GM21447 (cell line): ENCODE measurements around the gene LDLRAD2.
"Not testable (repeated sequence)": the region's sequence is repeated elsewhere in the genome, so short reads cannot be mapped to it uniquely, and the experiment has no call there.

Source experiments
- ATAC-seq: cut with Tn5 transposase; IDR thresholded peaks from one replicate; pipeline ENCODE4 v1.9.1; 2021; ENCODE audit not compliant: unreplicated experiment

Gene LDLRAD2, protein sequence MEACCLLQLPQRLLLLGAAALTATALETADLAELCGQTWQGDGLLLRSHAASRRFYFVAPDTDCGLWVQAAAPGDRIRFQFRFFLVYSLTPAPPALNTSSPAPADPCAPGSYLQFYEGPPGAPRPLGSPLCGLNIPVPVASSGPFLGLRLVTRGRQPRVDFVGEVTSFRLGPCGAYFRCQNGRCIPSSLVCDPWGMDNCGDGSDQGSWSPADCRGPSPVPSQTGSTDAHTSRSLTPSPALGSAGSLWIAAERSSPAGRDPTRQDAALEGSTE

DNA sequence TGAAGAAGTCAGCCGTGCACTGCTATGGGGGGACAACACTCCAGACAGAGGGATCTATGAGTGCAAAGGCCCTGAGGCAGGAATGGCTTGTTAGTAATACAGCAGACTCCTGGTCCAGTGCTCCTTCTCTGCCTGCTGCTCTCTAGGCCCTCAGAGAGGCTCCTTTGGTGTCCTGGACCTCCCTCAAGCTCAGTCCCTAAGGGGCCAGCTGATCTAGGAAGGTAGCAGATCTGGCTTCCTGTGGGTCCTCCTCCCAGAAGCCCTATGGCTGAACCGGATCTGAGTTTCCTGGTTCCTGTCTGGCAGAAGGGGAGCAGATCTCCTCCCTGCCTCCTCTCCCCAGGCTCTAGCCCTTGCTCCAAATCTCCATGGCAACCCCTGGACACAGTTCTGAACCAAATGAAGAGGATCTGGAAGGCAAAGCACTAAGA is at the start of gene LDLRAD2:
TSS of gene LDLRAD2 (plus strand) at position 391 of the 431 bp plus-strand sequence. CDS start 187 bp downstream, outside the sequence.
- no peak for ATAC-seq

DNA sequence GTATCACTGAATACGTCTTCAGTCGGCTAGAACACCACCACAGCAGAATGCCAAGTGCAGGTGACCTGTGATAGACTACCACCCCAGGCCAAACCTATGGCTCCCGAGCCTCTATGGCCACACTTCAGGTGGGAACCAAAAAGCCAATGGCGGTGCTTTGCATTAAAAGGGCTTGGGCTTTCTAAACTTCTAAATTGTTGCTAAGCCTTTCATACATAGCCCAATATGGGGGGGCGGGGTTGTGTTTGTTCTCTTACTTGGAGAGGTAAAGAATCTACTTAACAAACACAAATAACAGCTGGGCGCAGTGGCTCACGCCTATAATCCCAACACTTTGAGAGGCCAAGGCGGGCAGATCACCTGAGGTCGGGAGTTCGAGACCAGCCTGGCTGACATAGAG is 48.8 kb upstream of the LDLRAD2 start:
- no peak for ATAC-seq

DNA sequence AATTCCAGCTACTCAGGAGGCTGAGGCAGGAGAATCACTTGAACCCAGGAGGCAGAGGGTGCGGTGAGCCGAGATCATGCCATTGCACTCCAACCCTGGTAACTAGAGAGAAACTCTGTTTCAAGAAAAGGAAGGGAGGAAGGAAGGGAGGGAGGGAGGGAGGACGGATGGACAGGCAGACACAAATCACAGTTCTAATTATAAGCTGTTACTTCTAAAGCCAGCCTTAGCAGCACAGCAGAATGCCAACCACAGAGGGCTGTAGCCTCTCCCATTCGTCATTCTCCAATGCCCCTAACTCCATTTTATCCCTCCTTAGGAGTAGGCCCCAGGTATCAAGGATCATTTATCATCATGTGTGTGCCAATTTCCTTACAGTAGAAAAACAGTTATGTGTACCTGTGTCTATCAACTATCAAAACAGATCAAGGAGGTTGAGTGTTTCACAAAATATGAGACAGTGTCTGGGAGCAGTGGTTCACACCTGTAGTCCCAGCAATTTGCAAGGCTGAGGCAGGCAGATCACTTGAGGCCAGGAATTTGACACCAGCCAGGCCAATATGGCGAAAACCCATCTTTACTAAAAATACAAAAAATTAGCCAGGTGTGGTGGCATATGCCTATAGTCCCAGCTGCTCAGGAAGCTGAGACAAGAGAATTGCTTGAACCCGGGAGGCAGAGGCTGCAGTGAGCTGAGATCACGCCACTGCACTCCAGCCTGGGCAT is 48.2 kb upstream of the LDLRAD2 start:
- no peak for ATAC-seq

DNA sequence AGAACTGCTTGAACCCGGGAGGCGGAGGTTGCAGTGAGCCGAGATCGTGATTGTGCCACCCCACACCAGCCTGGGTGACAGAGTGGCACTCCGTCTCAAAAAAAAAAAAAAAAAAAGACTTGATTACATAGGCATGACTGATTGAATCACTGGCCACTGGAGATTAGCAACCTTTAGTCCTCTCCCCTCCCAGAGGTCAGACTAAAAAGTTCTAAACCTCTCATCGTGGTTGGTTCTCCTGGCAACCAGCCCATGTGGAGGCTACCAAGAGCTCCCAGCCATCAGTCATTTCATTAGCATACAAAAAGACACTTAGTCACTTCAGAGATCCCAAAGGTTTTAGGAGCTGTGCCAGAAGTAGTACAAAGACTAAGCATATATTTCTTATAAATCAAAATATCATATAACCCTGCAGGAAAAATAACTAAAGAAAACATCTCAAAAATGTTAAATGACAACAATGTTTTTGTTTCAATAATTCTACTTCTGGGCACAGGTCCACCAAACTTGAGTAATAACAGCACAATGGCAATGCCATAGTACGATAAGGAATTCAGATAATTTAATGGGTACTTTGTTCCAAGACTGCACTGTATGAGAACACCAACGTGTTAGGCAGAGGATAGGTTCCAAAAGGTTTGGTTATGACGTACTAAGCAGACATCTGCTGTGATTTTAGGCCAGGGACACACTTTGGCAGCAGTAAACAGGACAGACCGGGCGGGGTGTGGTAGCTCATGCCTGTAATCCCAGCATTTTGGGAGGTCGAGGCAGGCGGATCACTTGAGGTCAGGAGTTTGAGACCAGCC is 47.2 kb upstream of the LDLRAD2 start:
- no peak for ATAC-seq

DNA sequence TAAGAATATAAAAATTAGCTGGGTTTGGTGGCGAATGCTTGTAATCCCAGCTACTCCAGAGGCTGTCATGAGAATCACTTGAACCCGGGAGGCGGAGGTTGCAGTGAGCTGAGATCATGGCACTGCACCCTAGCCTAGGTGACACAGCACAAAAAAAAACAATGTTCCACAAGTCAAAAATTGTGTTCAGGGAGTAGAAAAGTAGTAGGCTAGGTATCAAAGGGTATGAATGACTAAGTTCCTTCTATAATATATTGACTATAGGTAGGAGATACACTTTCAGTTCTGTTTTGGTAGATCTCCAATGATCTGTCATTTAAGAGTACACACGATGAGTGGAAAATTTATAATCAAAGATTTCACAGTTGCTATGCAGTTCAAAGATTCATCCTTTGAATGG is 45.9 kb upstream of the LDLRAD2 start:
- ATAC-seq, result no peak

DNA sequence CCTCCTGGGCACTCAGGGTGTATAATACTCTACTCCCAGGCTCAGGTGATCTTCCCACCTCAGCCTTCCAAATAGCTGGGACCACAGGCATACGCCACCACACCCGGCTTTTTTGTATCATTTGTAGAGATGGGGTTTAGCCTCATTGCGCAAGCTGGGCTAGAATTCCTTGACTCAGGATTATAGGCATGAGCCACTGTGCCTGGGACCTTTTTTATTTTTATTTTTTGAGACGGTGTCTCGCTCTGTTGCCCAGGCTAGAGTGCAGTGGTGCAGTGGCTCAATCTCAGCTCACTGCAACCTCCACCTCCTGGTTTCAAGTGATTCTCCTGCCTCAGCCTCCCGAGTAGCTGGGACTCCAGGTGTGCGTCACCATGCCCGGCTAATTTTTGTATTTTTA is 45.0 kb upstream of the LDLRAD2 start:
- ATAC-seq, result not testable (repeated sequence)

DNA sequence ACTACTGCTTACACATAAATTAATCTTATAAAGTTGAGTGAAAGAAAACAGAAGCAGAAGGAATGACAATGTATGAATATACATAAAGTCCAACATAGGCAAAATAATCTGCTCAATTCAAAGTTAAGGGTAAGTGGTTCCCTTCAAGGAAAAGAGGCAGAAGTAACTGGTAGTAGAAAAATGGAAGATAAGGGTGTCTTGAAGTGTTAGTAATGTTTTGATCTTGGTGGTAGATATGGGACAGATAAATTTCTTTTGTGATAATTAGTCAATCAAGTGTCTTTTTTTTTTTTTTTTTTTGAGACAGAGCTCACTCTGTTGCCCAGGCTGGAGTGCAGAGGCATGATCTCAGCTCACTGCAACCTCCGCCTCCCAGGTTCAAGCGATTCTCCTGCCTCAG is 41.9 kb upstream of the LDLRAD2 start:
- ATAC-seq, result no peak

DNA sequence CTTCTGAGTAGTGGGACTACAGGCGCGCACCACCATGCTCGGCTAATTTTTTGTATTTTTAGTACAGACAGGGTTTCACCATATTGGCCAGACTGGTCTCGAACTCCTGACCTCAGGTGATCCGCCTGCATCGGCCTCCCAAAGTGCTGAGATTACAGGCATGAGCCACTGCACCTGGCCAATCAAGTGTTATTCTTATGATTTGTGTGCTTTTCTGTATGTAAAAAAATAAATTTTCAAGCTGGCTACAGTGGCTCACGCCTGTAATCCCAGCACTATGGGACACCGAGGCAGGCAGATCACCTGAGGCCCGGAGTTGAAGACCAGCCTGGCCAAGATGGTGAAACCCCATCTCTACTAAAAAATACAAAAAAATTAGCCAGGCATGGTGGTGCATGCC is 41.5 kb upstream of the LDLRAD2 start:
- not testable (repeated sequence) for ATAC-seq

DNA sequence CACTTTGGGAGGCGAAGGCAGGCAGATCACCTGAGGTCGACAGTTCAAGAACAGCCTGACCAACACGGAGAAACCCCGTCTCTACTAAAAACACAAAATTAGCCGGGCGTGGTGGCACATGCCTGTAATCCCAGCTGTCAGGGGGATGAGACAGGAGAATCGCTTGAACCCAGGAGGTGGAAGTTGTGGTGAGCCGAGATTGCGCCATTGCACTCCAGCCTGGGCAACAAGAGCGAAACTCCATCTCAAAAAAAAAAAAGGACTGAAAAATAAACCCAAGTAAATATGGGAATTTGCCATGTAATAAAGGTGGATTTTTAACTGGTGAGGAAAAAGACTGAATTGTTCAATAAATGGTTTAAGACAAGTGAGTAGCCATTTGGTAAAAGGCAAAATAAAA is 40.4 kb upstream of the LDLRAD2 start:
- ATAC-seq, result not testable (repeated sequence)

DNA sequence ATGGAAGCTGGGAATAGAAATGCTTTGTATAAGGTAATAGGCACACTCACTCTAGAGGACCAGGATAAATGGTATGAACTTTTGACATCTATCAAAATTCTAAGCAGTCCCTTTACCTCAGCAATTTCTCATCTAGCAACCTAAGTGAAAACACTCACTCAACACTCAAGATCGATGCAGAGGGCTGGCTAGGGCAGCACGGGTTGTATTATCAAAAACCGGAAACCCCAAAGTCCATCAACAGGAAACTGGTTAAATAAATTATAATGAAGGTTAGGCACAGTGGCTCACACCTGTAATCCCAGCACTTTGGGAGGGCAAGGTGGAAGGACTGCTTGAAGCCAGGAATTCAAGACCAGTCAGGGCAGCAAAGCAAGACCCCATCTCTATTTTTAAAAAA is 38.5 kb upstream of the LDLRAD2 start:
- ATAC-seq, result peak; percentile 50

DNA sequence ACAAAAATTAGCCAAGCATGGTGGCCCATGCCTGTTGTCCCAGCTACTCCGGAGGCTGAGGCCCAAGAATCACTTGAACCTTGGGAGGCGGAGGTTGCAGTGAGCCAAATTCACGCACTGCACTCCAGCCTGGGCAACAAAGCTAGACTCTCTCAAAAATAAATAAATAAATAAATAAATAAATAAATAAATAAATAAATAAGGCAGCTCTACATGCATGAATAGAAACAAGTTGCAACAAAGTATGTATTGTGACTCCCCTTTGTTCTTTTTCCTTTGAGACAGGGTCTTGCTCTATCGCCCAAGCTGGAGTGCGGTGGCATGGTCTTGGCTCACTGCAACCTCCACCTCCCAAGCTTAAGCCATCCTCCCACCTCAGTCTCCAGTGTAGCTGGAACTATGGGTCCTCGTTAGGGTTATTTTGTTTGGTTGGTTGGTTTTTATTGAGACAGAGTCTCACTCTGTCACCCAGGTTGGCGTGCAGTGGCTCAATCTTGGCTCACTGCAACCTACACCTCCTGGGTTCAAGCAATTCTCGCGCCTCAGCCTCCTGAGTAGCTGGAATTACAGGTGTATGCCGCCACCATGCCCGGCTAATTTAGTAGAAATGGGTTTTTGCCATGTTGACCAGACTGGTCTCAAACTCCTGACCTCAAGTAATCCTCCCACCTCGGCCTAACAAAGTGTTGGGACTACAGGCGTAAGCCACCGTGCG is 37.1 kb upstream of the LDLRAD2 start:
- no peak for ATAC-seq

DNA sequence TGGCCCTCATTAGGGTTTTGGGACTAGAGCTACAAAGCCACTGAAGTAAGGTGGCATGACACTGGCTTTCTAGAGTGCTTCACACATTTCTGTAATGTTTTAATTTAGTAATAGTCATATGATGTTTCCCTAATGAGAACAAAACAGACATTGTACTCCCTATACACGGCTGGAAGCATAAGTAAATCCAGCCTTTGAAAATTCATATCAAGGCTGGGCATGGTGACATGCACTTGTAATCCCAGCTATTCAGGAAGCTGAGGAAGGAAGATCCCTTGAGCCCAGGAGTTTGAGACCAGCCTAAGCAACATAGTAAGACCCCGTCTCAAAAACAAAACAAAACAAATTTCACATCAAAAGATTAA is 36.5 kb upstream of the LDLRAD2 start:
- no peak for ATAC-seq

DNA sequence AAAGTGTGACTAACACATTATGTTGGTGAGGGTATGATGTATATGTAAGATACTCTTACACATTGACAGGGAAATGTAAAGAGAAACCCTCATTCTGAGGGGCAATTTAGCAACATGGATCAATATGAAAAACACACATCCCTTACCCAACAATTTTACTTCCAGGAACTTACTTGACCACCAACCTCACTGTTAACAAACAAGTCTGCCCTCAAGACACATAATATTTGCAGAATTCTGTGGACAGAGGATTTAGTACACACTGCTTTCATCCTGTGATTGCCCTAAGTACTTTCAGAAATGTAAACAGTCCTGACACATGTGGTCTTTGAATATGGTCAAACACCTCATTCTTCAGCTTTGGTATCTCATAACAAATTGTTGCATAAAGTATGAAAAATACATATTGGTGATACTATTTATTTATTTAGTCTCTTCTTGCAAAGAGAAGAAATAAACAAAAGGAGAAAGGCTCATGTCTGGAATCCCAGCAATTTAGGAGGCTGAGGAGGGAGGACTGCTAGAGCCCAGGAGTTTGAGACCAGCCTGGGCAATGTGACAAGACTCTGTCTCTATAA is 36.0 kb upstream of the LDLRAD2 start:
- no peak for ATAC-seq

DNA sequence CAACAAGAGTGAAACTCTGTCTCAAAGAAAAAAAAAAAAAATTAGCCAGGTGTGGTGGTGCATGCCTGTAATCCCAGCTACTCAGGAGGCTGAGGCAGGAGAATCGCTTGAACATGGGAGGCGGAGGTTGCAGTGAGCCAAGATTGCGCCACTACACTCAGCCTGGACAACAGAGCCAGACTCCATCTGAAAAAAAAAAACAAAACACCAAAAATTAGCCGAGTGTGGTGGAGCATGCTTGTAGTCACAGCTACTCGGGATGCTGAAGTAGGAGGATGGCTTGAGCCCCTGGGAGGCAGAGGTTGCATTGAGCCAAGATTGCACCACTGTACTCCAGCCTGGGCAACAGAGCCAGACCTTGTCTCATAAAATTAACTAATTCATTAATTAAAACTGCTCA is 35.1 kb upstream of the LDLRAD2 start:
- not testable (repeated sequence) for ATAC-seq

DNA sequence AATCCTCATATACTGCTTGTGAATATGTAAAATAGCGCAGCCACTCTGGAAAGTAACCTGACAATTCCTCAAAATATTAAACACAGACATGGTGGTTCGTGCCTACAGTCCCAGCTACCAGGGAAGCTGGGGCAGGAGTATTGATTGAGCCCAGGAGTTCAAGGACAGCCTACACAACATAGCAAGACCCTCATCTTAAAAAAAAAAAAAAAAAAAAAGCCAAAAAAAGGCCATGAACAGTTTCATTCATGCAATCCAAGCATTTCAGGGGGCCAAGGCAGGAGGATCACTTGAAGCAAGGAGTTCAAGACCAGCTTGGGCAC is 33.7 kb upstream of the LDLRAD2 start:
- no peak for ATAC-seq

DNA sequence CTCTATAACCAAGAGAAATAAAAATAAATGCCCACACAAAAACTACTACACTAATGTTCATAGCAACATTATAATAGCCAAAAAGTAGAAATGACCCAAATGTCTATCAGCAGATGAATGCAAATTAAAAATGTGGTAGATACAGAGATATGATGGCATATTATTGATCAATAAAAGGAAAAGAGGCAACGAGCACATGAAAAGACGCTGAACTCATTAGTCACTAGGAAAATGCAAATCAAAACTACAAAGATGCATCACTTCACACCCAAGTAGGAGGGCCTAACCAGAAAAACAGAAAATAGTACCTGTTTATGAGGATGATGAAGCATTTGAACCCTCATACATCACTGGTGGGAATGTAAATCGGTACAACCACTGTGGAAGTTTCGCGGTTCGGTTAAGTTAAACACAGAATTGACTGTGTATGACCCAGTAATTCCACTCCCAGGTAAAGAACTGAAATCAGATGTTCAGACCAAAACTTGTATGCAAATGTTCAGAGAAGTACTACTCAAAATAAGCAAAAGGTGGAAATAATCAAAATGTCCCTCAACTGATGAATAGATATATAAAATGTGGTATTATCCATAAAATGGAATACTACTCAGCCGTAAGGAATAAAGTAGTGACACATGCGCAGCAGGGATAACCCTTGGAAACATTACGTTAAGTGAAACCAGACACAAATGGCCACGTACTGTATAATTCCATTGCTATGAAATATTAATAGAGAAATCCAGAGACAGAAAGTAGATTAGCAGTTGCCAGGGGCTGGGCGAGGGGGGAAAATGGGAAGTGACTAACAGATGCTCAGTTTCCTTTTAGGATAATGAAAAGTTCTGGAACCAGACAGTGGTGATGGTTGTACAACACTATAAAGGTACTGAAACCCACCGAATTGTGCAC is 32.2 kb upstream of the LDLRAD2 start:
- ATAC-seq, result peak; percentile 32

DNA sequence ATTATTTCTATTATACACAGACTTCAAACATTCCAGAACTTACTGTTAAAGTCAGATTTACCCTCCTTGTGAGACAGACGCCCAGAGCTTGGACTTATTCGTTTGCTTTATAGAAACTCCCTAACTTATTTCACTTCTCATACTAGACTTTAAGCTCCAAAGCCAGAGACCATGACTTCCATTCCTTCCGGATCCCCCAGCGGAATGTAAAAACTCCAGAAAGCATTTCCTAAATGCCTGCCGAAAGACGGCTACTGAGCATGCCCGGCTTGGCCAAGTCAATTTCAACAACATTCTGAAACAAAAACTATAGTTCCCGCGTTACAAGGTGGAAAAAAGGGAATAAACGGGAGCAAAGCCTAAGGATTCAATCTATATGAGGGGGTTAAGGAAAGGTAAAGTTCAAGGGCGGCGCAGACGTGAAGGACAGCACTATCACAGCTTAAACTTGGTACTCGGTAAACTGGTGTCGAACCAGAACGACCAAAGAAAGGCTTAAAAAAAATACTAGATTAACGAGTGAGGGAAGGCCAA is 30.2 kb upstream of the LDLRAD2 start:
- peak; percentile 25 for ATAC-seq

DNA sequence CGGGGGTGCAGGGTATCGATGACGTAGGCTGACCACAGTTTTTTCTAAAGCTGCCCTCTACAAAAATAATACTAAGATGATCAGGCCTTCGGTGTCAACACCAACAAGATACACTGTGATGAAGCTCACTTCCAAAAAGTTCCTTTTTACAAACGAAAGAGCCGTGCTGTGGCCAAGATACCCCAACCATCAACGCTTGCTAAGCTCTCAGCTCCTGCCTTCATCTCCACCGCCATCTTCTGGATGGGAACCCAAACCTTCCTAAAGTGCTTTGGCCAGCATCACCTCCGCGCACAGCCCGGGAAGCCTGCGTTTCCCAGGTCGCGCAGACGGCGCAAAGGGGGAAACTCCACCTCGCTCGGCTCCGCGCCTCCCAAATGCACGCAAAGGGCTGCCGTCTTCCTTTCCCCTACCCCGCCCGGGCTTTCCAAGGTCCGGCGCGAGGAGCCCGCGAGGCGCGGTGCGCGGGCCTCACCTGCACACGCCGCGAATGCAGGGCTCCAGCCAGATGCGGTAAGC is 29.7 kb upstream of the LDLRAD2 start:
- ATAC-seq, result peak; percentile 11

DNA sequence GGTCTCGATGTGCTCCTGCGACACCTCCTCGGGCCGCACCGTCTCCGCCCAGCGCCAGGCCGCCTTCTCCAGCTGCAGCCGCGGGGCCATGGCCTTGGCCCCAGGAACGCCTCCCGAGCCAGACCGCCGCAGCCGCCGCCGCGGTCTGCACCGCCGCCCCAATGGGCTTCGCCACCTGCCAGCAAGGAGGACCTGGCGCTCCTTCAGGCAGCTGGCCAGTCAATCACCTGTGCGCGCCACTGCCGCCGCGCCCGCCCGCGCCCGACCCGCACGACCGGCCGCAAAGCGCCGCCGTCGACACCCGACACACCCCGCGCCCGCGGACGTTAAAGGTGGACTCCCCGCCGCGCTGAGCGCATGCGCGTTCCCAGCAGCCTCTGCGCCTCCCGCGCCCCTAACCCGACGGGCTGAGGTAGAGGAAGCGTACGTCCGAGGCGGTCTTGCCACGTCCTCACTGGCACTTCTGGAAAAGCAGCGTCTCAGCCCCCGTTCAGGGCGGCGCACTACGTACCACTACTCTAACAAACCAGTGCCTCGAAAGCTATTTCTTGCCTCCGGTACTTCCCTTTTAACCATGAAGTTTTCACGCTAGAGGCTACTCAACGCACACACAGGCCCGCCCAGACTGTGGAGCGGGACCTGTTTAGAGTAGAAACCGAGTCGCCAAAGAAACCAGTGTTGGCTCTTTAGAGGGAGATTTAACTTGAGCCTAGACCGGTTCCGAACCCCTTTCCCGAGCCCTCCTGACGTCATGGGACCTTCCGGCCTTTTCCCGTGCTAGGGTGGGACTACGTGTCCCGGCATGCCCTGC is 29.0 kb upstream of the LDLRAD2 start, which contains the start of gene USP48:
TSS of gene USP48 (minus strand) at position 282 of the 811 bp plus-strand sequence. CDS start at position 90, 192 bp downstream.
- peak; percentile 54 for ATAC-seq
